ENCODE measurements around the gene ZER1. TPM values are rescaled to one million over a fixed set of nuclear protein-coding genes. Genes with fewer than 3 reads are reported as not detected.
A peak's percentile ranks its signal among the peaks of the same experiment; 100 is the strongest.

The ZER1 gene
- total RNA-seq, 1 donor from 2014 or later: 37.2 TPM

GRCh38 chr9:128706045-128706444 is 65.7 kb downstream of the ZER1 start:
- H3K27ac Mint-ChIP-seq: no peak overlapping the region
- H3K36me3 Mint-ChIP-seq: no peaks in the 10 kb centered on the region
- no peak for DNase-seq (ENCODE audit: low spot score in 2 of 2, unreplicated experiment in 2 of 2)
- no peaks in the 10 kb centered on the region for H3K9me3 Mint-ChIP-seq
- no peak overlapping the region for H3K4me3 Mint-ChIP-seq
- H3K4me1 Mint-ChIP-seq: peaks cover 5% of the 10 kb centered on the region
- TF ChIP-seq CTCF (IDR thresholded peaks at IDR 0.05; ENCODE audit: unreplicated experiment): no peak
- no peaks in the 10 kb centered on the region for H3K27me3 Mint-ChIP-seq (ENCODE audit: low read depth)

DNA sequence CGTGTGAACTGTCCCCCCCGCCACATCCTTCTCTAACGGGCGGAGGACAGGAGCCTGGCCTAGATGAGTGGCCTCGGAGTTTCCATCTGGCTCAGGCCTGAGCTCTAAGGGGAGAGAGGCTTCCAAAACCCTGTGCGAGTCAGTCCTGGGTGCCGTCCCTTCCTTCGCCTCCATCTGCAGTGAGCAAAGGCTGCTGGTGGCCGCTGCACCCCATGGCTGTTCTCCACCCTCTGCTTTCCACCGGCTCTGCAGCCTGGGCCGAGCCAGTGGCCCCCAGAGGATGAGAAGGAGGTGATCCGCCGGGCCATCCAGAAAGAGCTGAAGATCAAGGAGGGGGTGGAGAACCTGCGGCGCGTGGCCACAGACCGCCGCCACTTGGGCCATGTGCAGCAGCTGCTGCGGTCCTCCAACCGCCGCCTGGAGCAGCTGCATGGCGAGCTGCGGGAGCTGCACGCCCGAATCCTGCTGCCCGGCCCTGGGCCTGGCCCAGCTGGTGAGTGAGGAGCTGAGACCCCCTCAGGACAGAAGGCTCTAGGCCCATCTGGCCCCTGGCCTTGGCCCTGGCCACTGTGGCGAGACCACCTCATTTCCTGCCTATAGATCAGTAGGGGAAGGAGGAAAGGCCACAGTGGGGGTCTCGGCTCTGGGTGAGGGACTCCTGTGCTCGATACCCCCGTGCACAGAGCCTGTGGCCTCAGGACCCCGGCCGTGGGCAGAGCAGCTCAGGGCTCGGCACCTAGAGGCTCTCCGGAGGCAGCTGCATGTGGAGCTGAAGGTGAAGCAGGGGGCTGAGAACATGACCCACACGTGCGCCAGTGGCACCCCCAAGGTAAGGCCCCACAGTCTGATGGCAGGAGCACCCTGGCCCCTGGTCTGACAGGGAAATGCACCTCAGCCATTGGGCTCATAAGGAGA is 66.4 kb downstream of the ZER1 start:
- Mint-ChIP-seq H3K4me1 (peaks cover 5% of the 10 kb centered on the region), H3K27me3 (ENCODE audit: low read depth) (no peaks in the 10 kb centered on the region), H3K36me3 (no peaks in the 10 kb centered on the region), H3K4me3 (no peak overlapping the region), H3K9me3 (no peaks in the 10 kb centered on the region), H3K27ac (no peak overlapping the region)
- TF ChIP-seq CTCF (IDR thresholded peaks at IDR 0.05; ENCODE audit: unreplicated experiment): no peak
- DNase-seq (ENCODE audit: low spot score in 2 of 2, unreplicated experiment in 2 of 2): no peak

- TF ChIP-seq CTCF (IDR thresholded peaks at IDR 0.05; ENCODE audit: unreplicated experiment): no peak
- Mint-ChIP-seq H3K27me3 (ENCODE audit: low read depth) (no peaks in the 10 kb centered on the region), H3K4me1 (peaks cover 5% of the 10 kb centered on the region), H3K9me3 (no peaks in the 10 kb centered on the region), H3K4me3 (peak overlapping the region; percentile 78), H3K27ac (no peak overlapping the region), H3K36me3 (no peaks in the 10 kb centered on the region)
- DNase-seq (ENCODE audit: low spot score in 2 of 2, unreplicated experiment in 2 of 2): no peak
Observed at GRCh38 chr9:128704356-128704670, 67.4 kb downstream of the ZER1 start.

- peaks cover 5% of the 10 kb centered on the region for H3K4me1 Mint-ChIP-seq
- H3K9me3 Mint-ChIP-seq: no peaks in the 10 kb centered on the region
- DNase-seq (ENCODE audit: low spot score in 2 of 2, unreplicated experiment in 2 of 2): no peak
- no peaks in the 10 kb centered on the region for H3K36me3 Mint-ChIP-seq
- H3K27me3 Mint-ChIP-seq (ENCODE audit: low read depth): no peaks in the 10 kb centered on the region
- peak overlapping the region; percentile 78 for H3K4me3 Mint-ChIP-seq
- TF ChIP-seq CTCF (IDR thresholded peaks at IDR 0.05; ENCODE audit: unreplicated experiment): no peak
- H3K27ac Mint-ChIP-seq: no peak overlapping the region
Observed at GRCh38 chr9:128703616-128704355, 67.9 kb downstream of the ZER1 start.

DNA sequence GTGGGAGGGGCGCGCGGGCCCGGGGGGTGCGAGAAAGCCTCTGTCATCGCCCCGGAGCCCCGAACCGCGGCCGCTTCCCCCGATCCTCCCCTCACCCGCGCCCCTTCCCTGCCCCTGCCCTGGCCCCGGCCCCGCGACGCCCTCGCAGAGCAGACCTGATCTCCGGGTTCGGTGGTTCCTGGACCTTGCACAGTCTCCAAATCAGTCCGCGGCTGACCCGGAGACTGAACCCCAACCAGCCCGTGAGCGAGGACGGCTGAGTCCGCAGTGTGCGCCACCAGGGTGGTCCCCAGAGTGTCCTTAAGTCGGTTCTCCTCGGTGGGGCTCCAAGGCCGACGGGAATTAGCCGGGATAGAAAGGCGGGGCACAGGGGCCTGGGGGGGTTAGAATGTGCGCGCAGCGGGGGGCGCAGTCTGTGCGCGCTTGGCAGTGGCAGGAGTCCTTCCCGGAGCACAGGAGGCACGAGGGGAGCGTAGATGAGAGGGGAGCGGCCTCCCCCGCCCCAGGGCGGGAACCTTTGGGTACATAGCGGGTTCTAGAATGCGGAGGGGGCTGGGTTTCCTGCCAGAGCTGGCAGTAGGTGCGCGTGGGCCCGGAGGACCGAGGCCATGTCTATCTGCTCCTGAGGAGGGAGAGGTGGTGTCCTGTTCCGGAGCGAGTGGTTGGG is 68.6 kb downstream of the ZER1 start:
- no peaks in the 10 kb centered on the region for H3K27me3 Mint-ChIP-seq (ENCODE audit: low read depth)
- peaks cover 5% of the 10 kb centered on the region for H3K4me1 Mint-ChIP-seq
- peak overlapping the region; percentile 61 for H3K27ac Mint-ChIP-seq

More for the DNA sequence above, 68.6 kb downstream of the ZER1 start:
- H3K4me3 Mint-ChIP-seq: peak overlapping the region; percentile 78
- H3K36me3 Mint-ChIP-seq: no peaks in the 10 kb centered on the region
- no peak for TF ChIP-seq CTCF (IDR thresholded peaks at IDR 0.05; ENCODE audit: unreplicated experiment)
- DNase-seq (ENCODE audit: low spot score in 2 of 2, unreplicated experiment in 2 of 2): no peak
- no peaks in the 10 kb centered on the region for H3K9me3 Mint-ChIP-seq

Measured in mesothelial cell of epicardium (in vitro differentiated cells).